ENCODE results near the gene PHF10. TPM values are rescaled to one million over a fixed set of nuclear protein-coding genes. Genes with fewer than 3 reads are reported as not detected.

Gene PHF10
- total and polyA plus RNA-seq, 9 donors: 37.9 to 102 (median 70.0) TPM

GRCh38 chr6:169695131-169695530 is 29.2 kb downstream of the PHF10 start:
- no peak overlapping the region for H3K27ac ChIP-seq
- DNase-seq: no peak
- H3K9me3 ChIP-seq: no peaks in the 10 kb centered on the region
- no peak overlapping the region for H3K4me3 ChIP-seq
- intact Hi-C loops (cut with DNase I): no loop called here
- no peak for TF ChIP-seq EP300 (IDR thresholded peaks at IDR 0.05)
- TF ChIP-seq POLR2A (IDR thresholded peaks at IDR 0.05): no peak
- no peak for TF ChIP-seq CTCF (IDR thresholded peaks at IDR 0.05)
- peaks cover 1% of the 10 kb centered on the region for H3K4me1 ChIP-seq (ENCODE audit: insufficient read depth)
- no peaks in the 10 kb centered on the region for H3K27me3 ChIP-seq
- H3K36me3 ChIP-seq: no peaks in the 10 kb centered on the region
- 79 to 91% (median 83%) methylated on average over 5 of the region's 5 CpGs for WGBS, 3 donors

DNA sequence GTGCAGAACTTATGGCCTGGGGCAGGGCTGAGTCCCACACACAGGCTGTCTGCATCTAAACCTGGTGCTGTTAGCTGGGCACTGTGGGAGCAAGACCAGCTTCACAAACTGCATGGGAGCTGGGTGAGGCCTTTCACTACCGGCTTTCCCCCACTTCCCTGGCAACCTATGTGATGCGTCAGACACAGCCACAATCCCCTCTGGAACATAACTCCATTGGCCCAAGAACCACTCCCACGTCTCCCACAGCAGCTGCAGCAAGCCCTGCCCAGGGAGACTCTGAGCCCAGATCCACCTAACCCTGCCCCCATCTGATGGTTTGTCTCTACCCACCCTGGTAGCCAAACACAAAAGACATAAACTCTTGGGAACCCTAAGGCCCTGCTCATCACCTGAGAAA is 31.8 kb downstream of the PHF10 start:
- H3K9me3 ChIP-seq: no peaks in the 10 kb centered on the region
- no peak for TF ChIP-seq POLR2A (IDR thresholded peaks at IDR 0.05)
- no peak for TF ChIP-seq CTCF (IDR thresholded peaks at IDR 0.05)
- TF ChIP-seq EP300 (IDR thresholded peaks at IDR 0.05): no peak
- H3K4me3 ChIP-seq: no peak overlapping the region
- H3K36me3 ChIP-seq: no peaks in the 10 kb centered on the region
- DNase-seq: no peak
- intact Hi-C loops (cut with DNase I): no loop called here
- 92 to 99% (median 93%) methylated on average over 3 of the region's 3 CpGs for WGBS, 3 donors
- no peak overlapping the region for H3K27ac ChIP-seq
- H3K27me3 ChIP-seq: no peaks in the 10 kb centered on the region
- no peaks in the 10 kb centered on the region for H3K4me1 ChIP-seq (ENCODE audit: insufficient read depth)

GRCh38 chr6:169691260-169691659 is 33.0 kb downstream of the PHF10 start:
- TF ChIP-seq EP300 (IDR thresholded peaks at IDR 0.05) (no peak), CTCF (IDR thresholded peaks at IDR 0.05) (no peak), POLR2A (IDR thresholded peaks at IDR 0.05) (no peak)
- Histone ChIP-seq H3K27me3 (no peaks in the 10 kb centered on the region), H3K4me3 (no peak overlapping the region), H3K4me1 (ENCODE audit: insufficient read depth) (no peaks in the 10 kb centered on the region), H3K36me3 (no peaks in the 10 kb centered on the region), H3K27ac (no peak overlapping the region), H3K9me3 (no peaks in the 10 kb centered on the region)
- DNase-seq: no peak
- 97 to 99% (median 98%) methylated on average over 2 of the region's 2 CpGs for WGBS, 3 donors
- intact Hi-C loops (cut with DNase I): no loop called here

DNA sequence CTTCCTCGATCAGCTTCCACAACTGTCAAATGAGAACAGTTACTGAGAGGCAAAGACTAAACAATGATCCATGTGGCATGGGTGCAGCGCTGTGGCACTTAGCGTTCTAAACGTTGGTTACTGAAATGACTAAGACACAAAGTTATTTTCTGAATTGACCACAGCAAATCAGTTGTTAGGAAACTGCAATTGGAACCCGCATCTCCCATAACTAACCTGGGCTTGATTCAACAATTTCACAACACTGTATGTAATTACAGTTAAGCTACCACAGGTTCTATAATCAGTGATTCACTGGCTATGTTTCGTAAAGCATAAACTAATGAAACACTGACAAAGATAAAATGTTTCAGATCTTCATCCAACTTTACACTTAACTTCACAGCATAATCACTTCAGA is 35.0 kb downstream of the PHF10 start:
- DNase-seq: no peak
- H3K36me3 ChIP-seq: no peaks in the 10 kb centered on the region
- intact Hi-C loops (cut with DNase I): no loop called here
- no peaks in the 10 kb centered on the region for H3K4me1 ChIP-seq (ENCODE audit: insufficient read depth)
- no peaks in the 10 kb centered on the region for H3K27me3 ChIP-seq
- no peak for TF ChIP-seq EP300 (IDR thresholded peaks at IDR 0.05)
- no peak for TF ChIP-seq POLR2A (IDR thresholded peaks at IDR 0.05)
- no peak for TF ChIP-seq CTCF (IDR thresholded peaks at IDR 0.05)
- H3K4me3 ChIP-seq: no peak overlapping the region
- H3K9me3 ChIP-seq: no peaks in the 10 kb centered on the region
- 92 to 95% (median 95%) methylated on average over 6 of the region's 6 CpGs for WGBS, 3 donors
- H3K27ac ChIP-seq: no peak overlapping the region

DNA sequence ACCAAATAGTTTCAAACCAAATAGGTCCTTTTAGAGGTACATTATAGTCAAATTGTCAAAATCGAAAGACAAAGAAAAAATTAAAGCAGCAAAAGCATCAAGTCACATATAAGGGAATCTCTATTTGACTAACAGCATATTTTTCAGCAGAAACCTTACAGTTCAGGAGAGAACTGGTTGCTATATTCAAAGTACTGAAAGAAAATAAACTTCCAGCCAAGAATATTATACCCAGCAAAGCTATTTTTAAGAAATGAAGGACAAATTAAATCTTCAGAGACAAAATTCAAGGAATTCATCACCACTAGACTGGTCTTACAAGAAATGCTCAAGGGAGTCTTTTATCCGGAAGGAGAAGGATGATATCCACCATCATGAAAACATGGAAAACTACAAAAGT is 38.4 kb downstream of the PHF10 start:
- WGBS, 3 donors: 97 to 98% (median 97%) methylated on average over 2 of the region's 2 CpGs
- Histone ChIP-seq H3K27me3 (no peaks in the 10 kb centered on the region), H3K27ac (no peak overlapping the region), H3K4me1 (ENCODE audit: insufficient read depth) (no peaks in the 10 kb centered on the region), H3K9me3 (no peaks in the 10 kb centered on the region), H3K4me3 (no peak overlapping the region), H3K36me3 (no peaks in the 10 kb centered on the region)
- no peak for DNase-seq
- intact Hi-C loops (cut with DNase I): no loop called here
- TF ChIP-seq EP300 (IDR thresholded peaks at IDR 0.05): no peak
- TF ChIP-seq CTCF (IDR thresholded peaks at IDR 0.05): no peak
- TF ChIP-seq POLR2A (IDR thresholded peaks at IDR 0.05): no peak
